OCI-LY3 (cell line): ENCODE measurements around the gene CADM2.
"Not testable (repeated sequence)": the region's sequence is repeated elsewhere in the genome, so short reads cannot be mapped to it uniquely, and the experiment has no call there.

Source experiments
- H2AFZ ChIP-seq: fragments of 200-600, 300-600 bp; shearing (Covaris generic); 2 replicates; pipeline ENCODE4 v1.6.0; 2014; ENCODE audit warnings: antibody characterized with exemption, low read depth, low read length
- H3K27ac ChIP-seq: fragments of 200-600, 300-600 bp; sonication (generic); 2 replicates; pipeline ENCODE4 v1.5.1; 2014; ENCODE audit warnings: mild to moderate bottlenecking, low read length, moderate library complexity, mixed read lengths
- H3K27me3 ChIP-seq: fragments of 200-600, 300-600 bp; sonication (generic); 2 replicates; pipeline ENCODE4 v1.6.1; 2014; ENCODE audit warnings: low read depth, low read length, mixed read lengths
- H3K36me3 ChIP-seq: fragments of 200-600, 300-600 bp; sonication (generic); replicated peaks from 2 replicates; pipeline ENCODE3; 2014; ENCODE audit warnings: low read depth, low read length, mixed read lengths
- H3K4me1 ChIP-seq: fragments of 300-600, 200-600 bp; sonication (generic); 2 replicates; pipeline ENCODE4 v1.6.1; 2014; ENCODE audit warnings: low read length, mixed read lengths
- H3K4me2 ChIP-seq: fragments of 200-600, 300-600 bp; sonication (generic); 2 replicates; pipeline ENCODE4 v1.6.1; 2014; ENCODE audit warnings: low read length, mixed read lengths
- H3K4me3 ChIP-seq: fragments of 300-600, 200-600 bp; sonication (generic); 2 replicates; pipeline ENCODE4 v1.5.1; 2014; ENCODE audit warnings: antibody characterized with exemption, mild to moderate bottlenecking, low read length, moderate library complexity
- H3K79me2 ChIP-seq: fragments of 300-600, 200-600 bp; shearing (Covaris generic); 2 replicates; pipeline ENCODE4 v1.6.1; 2014; ENCODE audit warnings: mild to moderate bottlenecking, low read length, mixed read lengths
- H3K9ac ChIP-seq: fragments of 300-600, 200-600 bp; shearing (Covaris generic); 2 replicates; pipeline ENCODE4 v1.6.0; 2014; ENCODE audit warnings: mild to moderate bottlenecking, low read length, moderate library complexity
- H3K9me3 ChIP-seq: fragments of 200-600, 300-600 bp; shearing (Covaris generic); 2 replicates; pipeline ENCODE4 v1.6.1; 2014; ENCODE audit warnings: low read length, mixed read lengths; ENCODE audit not compliant: insufficient read depth
- H4K20me1 ChIP-seq: fragments of 200-600, 300-600 bp; sonication (generic); 2 replicates; pipeline ENCODE4 v1.6.1; 2016; ENCODE audit warnings: low read length, mixed read lengths; ENCODE audit not compliant: insufficient read depth
- CTCF ChIP-seq: fragments of 200-600, 300-600 bp; sonication (generic); IDR thresholded peaks from 2 replicates; pipeline ENCODE4 v1.5.1; 2014; ENCODE audit warnings: antibody characterized with exemption, low read length, low read depth
- EZH2phosphoT487 ChIP-seq: fragments of 200-600 bp; shearing (Covaris generic); IDR thresholded peaks from 2 replicates; pipeline ENCODE4 v1.6.1; 2018; ENCODE audit warnings: antibody characterized with exemption, mixed run types, low read depth

The CADM2 gene

GRCh38 chr3:85102781-85103180 lies 144.0 kb downstream of the CADM2 start:
- no peaks in the 10 kb centered on the region for H3K27me3 ChIP-seq
- no peaks in the 10 kb centered on the region for H3K4me1 ChIP-seq
- H4K20me1 ChIP-seq = no peaks in the 10 kb centered on the region
- H3K36me3 ChIP-seq = no peaks in the 10 kb centered on the region
- TF ChIP-seq CTCF (no peak), EZH2phosphoT487 (no peak)
- H3K4me3 ChIP-seq = no peak overlapping the region
- H3K9me3 ChIP-seq = no peaks in the 10 kb centered on the region
- no peak overlapping the region for H3K4me2 ChIP-seq
- H3K9ac ChIP-seq = no peak overlapping the region
- H3K27ac ChIP-seq = no peak overlapping the region
- H3K79me2 ChIP-seq = no peaks in the 10 kb centered on the region
- H2AFZ ChIP-seq = no peak overlapping the region

- Histone ChIP-seq H3K4me3 (no peak overlapping the region), H3K4me1 (no peaks in the 10 kb centered on the region), H3K9ac (no peak overlapping the region), H3K36me3 (no peaks in the 10 kb centered on the region), H3K4me2 (no peak overlapping the region), H3K27me3 (no peaks in the 10 kb centered on the region), H3K27ac (no peak overlapping the region), H2AFZ (no peak overlapping the region), H3K79me2 (no peaks in the 10 kb centered on the region), H4K20me1 (no peaks in the 10 kb centered on the region), H3K9me3 (no peaks in the 10 kb centered on the region)
- 0 out of 2 replicates have a peak, but pooled peaks have one; percentile 14 for TF ChIP-seq CTCF
- no peak for TF ChIP-seq EZH2phosphoT487
Measured at GRCh38 chr3:85110393-85110792, 151.6 kb downstream of the CADM2 start.

GRCh38 chr3:85120879-85121278 lies 162.1 kb downstream of the CADM2 start:
- Histone ChIP-seq H3K27ac (no peak overlapping the region), H3K36me3 (no peaks in the 10 kb centered on the region), H3K27me3 (no peaks in the 10 kb centered on the region), H4K20me1 (no peaks in the 10 kb centered on the region), H3K9me3 (no peaks in the 10 kb centered on the region), H3K4me1 (no peaks in the 10 kb centered on the region), H3K9ac (no peak overlapping the region), H3K4me3 (no peak overlapping the region), H3K79me2 (no peaks in the 10 kb centered on the region), H2AFZ (no peak overlapping the region), H3K4me2 (no peak overlapping the region)
- TF ChIP-seq EZH2phosphoT487 (no peak), CTCF (no peak)

GRCh38 chr3:85132864-85133263 lies 174.1 kb downstream of the CADM2 start:
- H3K36me3 ChIP-seq, H3K27ac ChIP-seq, H3K9ac ChIP-seq, H3K27me3 ChIP-seq, H3K4me3 ChIP-seq, H3K9me3 ChIP-seq, H3K4me1 ChIP-seq, H2AFZ ChIP-seq, H3K79me2 ChIP-seq, H4K20me1 ChIP-seq, H3K4me2 ChIP-seq: not testable (repeated sequence)

- H3K79me2 ChIP-seq, H3K4me2 ChIP-seq, H3K27me3 ChIP-seq, H3K4me3 ChIP-seq, H3K9me3 ChIP-seq, H4K20me1 ChIP-seq, H3K4me1 ChIP-seq, H3K36me3 ChIP-seq, H3K27ac ChIP-seq, H3K9ac ChIP-seq, H2AFZ ChIP-seq: not testable (repeated sequence)
Measured at GRCh38 chr3:85133691-85134420, 175.1 kb downstream of the CADM2 start.
